K562 (cell line): ENCODE measurements around the gene OXSR1. TPM values are rescaled to one million over a fixed set of nuclear protein-coding genes. Genes with fewer than 3 reads are reported as not detected.

Experiments
- ATAC-seq: fragments of 200-7000 bp; cut with Tn5 transposase; 3 replicates; pipeline ENCODE4 v1.9.1; 2020; ENCODE audit warnings: moderate library complexity
- BruUV-seq: library from RNA; stranded (reverse); fragments of 400-500 nt; replicated peaks from 2 replicates; lab custom pipeline; 2021; lab: Mats Ljungman, UMichigan
- CTCF ChIA-PET: fragments of 300-600 bp; formaldehyde crosslinking; extraction: SDS; loops from one replicate; lab custom pipeline; 2021; ENCODE audit warnings: low intra/inter-chr PET ratio; lab: Yijun Ruan, JAX
- POLR2A ChIA-PET: fragments of 300-600, 350-650 bp; sonication (Branson Sonifier 250); formaldehyde crosslinking; extraction: SDS; loops from one replicate; lab custom pipeline; 2021; ENCODE audit warnings: antibody characterized with exemption, inconsistent platforms; lab: Yijun Ruan, JAX
- DNase-seq, 4 experiments: peaks; one replicate each; pipeline versions ENCODE4 v3.0.0 to v3.0.0-alpha.2; 2011 to 2018; ENCODE audit warnings: low spot score in 3 of 4, mixed read lengths in 3 of 4; ENCODE audit errors: extremely low read depth in 1 of 4
- FAIRE-seq: peaks from 2 replicates; lab custom pipeline; 2011; peaks lifted over from hg19 to GRCh38; lab: Jason Lieb, UNC
- H2AFZ ChIP-seq: 2 replicates; pipeline ENCODE4 v1.6.0; 2011; ENCODE audit warnings: low read depth, low read length, control low read depth, inconsistent platforms
- H3K27ac ChIP-seq: fragments of 200-600 bp; 3 replicates; pipeline ENCODE4 v1.8.0; 2011; ENCODE audit warnings: low read depth, mild to moderate bottlenecking, control low read depth, inconsistent platforms, low read length, moderate library complexity, mixed read lengths; ENCODE audit errors: extremely low read depth
- H3K27me3 ChIP-seq, 2 experiments: fragments of 300-600 bp in 1 of 2; 2 replicates in 1 of 2; 3 replicates in 1 of 2; pipeline versions ENCODE4 v1.6.0 to v1.8.0; 2011; ENCODE audit warnings: inconsistent platforms in 2 of 2, low read length in 2 of 2, mild to moderate bottlenecking in 1 of 2, mixed read lengths in 1 of 2, moderate library complexity in 1 of 2; ENCODE audit not compliant: control insufficient read depth in 2 of 2, insufficient read depth in 2 of 2
- H3K36me3 ChIP-seq: fragments of 300-600 bp; 3 replicates; pipeline ENCODE4 v1.8.0; 2011; ENCODE audit warnings: mild to moderate bottlenecking, low read length, inconsistent platforms; ENCODE audit not compliant: control insufficient read depth, insufficient read depth
- H3K4me1 ChIP-seq, 2 experiments: fragments of 200-600 bp in 1 of 2; replicated peaks in 1 of 2; 2 replicates in 1 of 2; 3 replicates in 1 of 2; pipeline versions ENCODE4 v1.5.1 to v1.8.0; 2011; ENCODE audit warnings: inconsistent platforms in 2 of 2, low read length in 2 of 2, mild to moderate bottlenecking in 1 of 2, mixed read lengths in 1 of 2, moderate library complexity in 1 of 2; ENCODE audit not compliant: control insufficient read depth in 2 of 2, insufficient read depth in 2 of 2
- H3K4me2 ChIP-seq: 2 replicates; pipeline ENCODE4 v1.6.1; 2011; ENCODE audit warnings: low read length, control low read depth, inconsistent platforms, mixed read lengths; ENCODE audit not compliant: insufficient read depth
- H3K4me3 ChIP-seq: fragments of 200-600 bp; sonication (generic), shearing (Covaris generic); 2 replicates; pipeline ENCODE4 v1.5.1; 2016; ENCODE audit warnings: control low read depth, inconsistent platforms
- H3K79me2 ChIP-seq: fragments of 200-600 bp; 3 replicates; pipeline ENCODE4 v1.8.0; 2011; ENCODE audit warnings: low read length, inconsistent platforms; ENCODE audit not compliant: control insufficient read depth, insufficient read depth
- H3K9ac ChIP-seq, 2 experiments: 2 replicates each; pipeline versions ENCODE4 v1.6.0 to v1.6.1; 2011; ENCODE audit warnings: low read depth in 2 of 2, low read length in 2 of 2, control low read depth in 1 of 2, inconsistent platforms in 1 of 2, mild to moderate bottlenecking in 1 of 2, mixed read lengths in 1 of 2; ENCODE audit not compliant: insufficient read depth in 1 of 2
- H3K9me1 ChIP-seq: one replicate; pipeline ENCODE4 v1.6.0; 2011; ENCODE audit warnings: inconsistent platforms, mild to moderate bottlenecking, low read length, moderate library complexity; ENCODE audit not compliant: control insufficient read depth, insufficient read depth
- H3K9me3 ChIP-seq: replicated peaks from 2 replicates; pipeline ENCODE4 v1.5.1; 2011; ENCODE audit warnings: low read depth, low read length, inconsistent platforms; ENCODE audit not compliant: control insufficient read depth, insufficient read depth
- H4K20me1 ChIP-seq: replicated peaks from 2 replicates; pipeline ENCODE4 v1.6.1; 2011; ENCODE audit warnings: low read length, inconsistent platforms, mixed read lengths; ENCODE audit not compliant: control insufficient read depth, insufficient read depth
- CREB1 ChIP-seq, 2 experiments: sonication (generic) in 1 of 2; formaldehyde crosslinking in 1 of 2; IDR thresholded peaks; 2 replicates each; pipeline versions ENCODE4 v1.6.1 to v1.8.0; 2012 to 2022; ENCODE audit warnings: inconsistent platforms in 1 of 2, mild to moderate bottlenecking in 1 of 2, missing genetic modification reagents in 1 of 2, moderate library complexity in 1 of 2
- DLX4 ChIP-seq: fragments of 250-450 bp; sonication (Bioruptor Pico); IDR thresholded peaks from 2 replicates; pipeline ENCODE4 v1.6.1; 2021; ENCODE audit warnings: mild to moderate bottlenecking
- E4F1 ChIP-seq: fragments of 250-450 bp; sonication (Bioruptor Pico); IDR thresholded peaks from 2 replicates; pipeline ENCODE4 v1.5.0; 2021; ENCODE audit warnings: mild to moderate bottlenecking, borderline replicate concordance
- GABPA ChIP-seq: fragments of 200-800 bp; sonication (Bioruptor generic); conservative IDR thresholded peaks from 2 replicates; pipeline ENCODE4 v1.6.1; 2016; ENCODE audit warnings: low read depth, missing genetic modification characterization, missing compliant biosample characterization
- LCOR ChIP-seq: sonication (generic); formaldehyde crosslinking; IDR thresholded peaks from 2 replicates; pipeline ENCODE4 v1.8.0; 2022; ENCODE audit warnings: mild to moderate bottlenecking, missing genetic modification reagents
- NRF1 ChIP-seq, 2 experiments: fragments of 450-650 bp; IDR thresholded peaks in 1 of 2; conservative IDR thresholded peaks in 1 of 2; 2 replicates each; pipeline ENCODE4 v1.6.1; 2014; ENCODE audit warnings: mild to moderate bottlenecking in 2 of 2
- PHB ChIP-seq: fragments of 250-450 bp; sonication (Bioruptor Pico); IDR thresholded peaks from 2 replicates; pipeline ENCODE4 v1.5.0; 2021
- PHF8 ChIP-seq: fragments of 200-600 bp; sonication (generic); IDR thresholded peaks from 2 replicates; pipeline ENCODE4 v1.6.1; 2012; ENCODE audit warnings: mixed run types, mild to moderate bottlenecking, inconsistent platforms, low read length, moderate library complexity, borderline replicate concordance
- PRMT5 ChIP-seq: sonication (generic); formaldehyde crosslinking; IDR thresholded peaks from 2 replicates; pipeline ENCODE4 v1.5.0; 2020; ENCODE audit warnings: missing genetic modification reagents
- YBX1 ChIP-seq: fragments of 450-650 bp; IDR thresholded peaks from 2 replicates; pipeline ENCODE4 v1.7.1; 2016; ENCODE audit warnings: mild to moderate bottlenecking
- ZNF12 ChIP-seq: sonication (generic); formaldehyde crosslinking; IDR thresholded peaks from 2 replicates; pipeline ENCODE4 v1.4.0; 2020; ENCODE audit warnings: mild to moderate bottlenecking, missing genetic modification reagents
- ZNF274 ChIP-seq: IDR thresholded peaks from 2 replicates; pipeline ENCODE4 v1.6.1; 2011; ENCODE audit warnings: low read depth, mild to moderate bottlenecking, low read length, moderate library complexity, borderline replicate concordance
- WGBS: fragments of 100-300 bp; shearing (Covaris generic); methylation state at CpG from one replicate; pipeline ENCODE4 v1.1.6; 2016; ENCODE audit warnings: low coverage, mixed read lengths; ENCODE audit not compliant: insufficient coverage; ENCODE audit errors: missing lambda C conversion rate; 5-methylcytosine and 5-hydroxymethylcytosine counted together
- in situ Hi-C: fragments of 300-500 bp; cut with MboI; formaldehyde crosslinking; loops from 4 replicates; pipeline ENCODE4 v1.15.0; 2018; ENCODE audit warnings: inconsistent platforms, mixed read lengths
- intact Hi-C: fragments of 100-400 bp; cut with micrococcal nuclease; formaldehyde crosslinking; loops from 2 replicates; pipeline ENCODE4 v1.14.2; 2022
- polyA plus RNA-seq, 8 experiments: library from polyadenylated mRNA; depleted of rRNA in 4 of 8; stranded (reverse) in 5 of 8; unstranded in 3 of 8; fragments of >200 nt; fragmentation: Nextera tagmentation in 2 of 8; fragmentation: Illumina TruSeq in 1 of 8; extraction: Ambion mirVana in 2 of 8; extraction: Trizol in 1 of 8; gene quantifications; 2 replicates each; pipeline versions ENCODE4 v1.2.1 to v1.2.3, GENCODE V29; 2011 to 2014; ENCODE audit warnings: inconsistent platforms in 1 of 8, missing spikeins in 1 of 8
- total RNA-seq, 7 experiments: library from RNA; depleted of rRNA in 6 of 7; stranded (reverse); fragments of >200 nt in 6 of 7; fragmentation: Illumina TruSeq in 2 of 7; extraction: Trizol in 2 of 7; gene quantifications; 2 replicates each; pipeline versions ENCODE4 v1.2.1 to v1.2.3, GENCODE V29; 2011 to 2021; ENCODE audit warnings: low replicate concordance in 1 of 7
- TF ChIP-seq, protein P1 (sequence below): sonication (generic); IDR thresholded peaks from 2 replicates; pipeline ENCODE4 v1.6.1; 2016

Gene OXSR1
- total and polyA plus RNA-seq, 9 of the 15 experiments (the other 6 are each of a cell fraction or from before 2014, with no cell fraction given) = 15.7 to 87.6 (median 48.7) TPM

GRCh38 chr3:38151667-38152265 lies 13.6 kb upstream of the OXSR1 start (continued):
- TF ChIP-seq E4F1 (CRISPR knock-in tag) (no peak), YBX1 (no peak), GABPA (tag) (peak; percentile 33; the same call in 1 of the 2 replicates), ZNF12 (CRISPR knock-in tag) (no peak), LCOR (CRISPR knock-in tag) (no peak), CREB1 (IDR thresholded peaks at IDR 0.05) (no peak), CREB1 (CRISPR knock-in tag; IDR thresholded peaks at IDR 0.05) (peak; percentile 21; the same call in 1 of the 2 replicates), PRMT5 (no peak)

DNA sequence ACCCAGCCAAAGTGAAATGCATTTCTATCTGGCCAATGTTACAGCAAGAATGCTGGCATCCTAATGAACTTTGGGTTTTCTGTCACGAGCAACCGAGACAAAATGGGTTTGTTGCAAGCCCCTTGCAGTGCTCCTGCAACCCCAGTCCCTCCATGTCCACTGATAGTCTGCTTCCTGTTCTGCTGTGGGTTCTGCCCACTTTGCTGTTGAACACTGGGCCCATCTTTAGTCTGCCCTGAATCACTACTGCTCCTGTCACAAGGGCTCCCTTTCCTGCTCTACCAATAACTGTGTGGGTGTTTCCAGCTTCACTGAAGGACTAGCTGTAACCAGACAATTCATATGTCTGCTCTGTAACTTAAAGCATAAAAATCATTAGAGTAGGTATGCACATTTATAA lies 12.7 kb upstream of the OXSR1 start:
- Histone ChIP-seq H3K27me3 (no peaks in the 10 kb centered on the region), H3K4me1 (peaks cover 9 to 32% of the 10 kb centered on the region in 2 experiments), H4K20me1 (no peaks in the 10 kb centered on the region), H3K79me2 (no peaks in the 10 kb centered on the region), H3K9ac (no peak overlapping the region), H3K27ac (no peak overlapping the region), H3K9me3 (no peaks in the 10 kb centered on the region), H2AFZ (no peak overlapping the region), H3K9me1 (no peaks in the 10 kb centered on the region), H3K4me3 (no peak overlapping the region), H3K4me2 (no peak overlapping the region), H3K36me3 (no peaks in the 10 kb centered on the region)
- CTCF ChIA-PET = no interaction called here
- intact Hi-C loops = no loop called here
- ATAC-seq = no peak
- in situ Hi-C loops = no loop called here
- no peak for TF ChIP-seq ZNF274
- TF ChIP-seq DLX4 (CRISPR knock-in tag) = no peak
- no peak for TF ChIP-seq NRF1 (conservative IDR thresholded peaks at IDR 0.05 in 1 of 2, IDR thresholded peaks at IDR 0.05 in 1 of 2)
- no peak for TF ChIP-seq PHB (CRISPR knock-in tag)
- TF ChIP-seq PHF8 = no peak
- TF ChIP-seq, protein P1, sequence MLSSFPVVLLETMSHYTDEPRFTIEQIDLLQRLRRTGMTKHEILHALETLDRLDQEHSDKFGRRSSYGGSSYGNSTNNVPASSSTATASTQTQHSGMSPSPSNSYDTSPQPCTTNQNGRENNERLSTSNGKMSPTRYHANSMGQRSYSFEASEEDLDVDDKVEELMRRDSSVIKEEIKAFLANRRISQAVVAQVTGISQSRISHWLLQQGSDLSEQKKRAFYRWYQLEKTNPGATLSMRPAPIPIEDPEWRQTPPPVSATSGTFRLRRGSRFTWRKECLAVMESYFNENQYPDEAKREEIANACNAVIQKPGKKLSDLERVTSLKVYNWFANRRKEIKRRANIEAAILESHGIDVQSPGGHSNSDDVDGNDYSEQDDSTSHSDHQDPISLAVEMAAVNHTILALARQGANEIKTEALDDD = no peak
- WGBS = 39% methylated on average over 2 of the region's 2 CpGs
- no TSS peak for BruUV-seq
- no peak for DNase-seq
- no peak for FAIRE-seq
- POLR2A ChIA-PET = interaction anchor here (0.6 to 4.3 kb wide), 4 partner anchors 11 to 70 kb away, joined by 3 to 29 read pairs (median 8); partner anchors contain the start of genes ACAA1 and OXSR1
